Testis (tissue), 2 donors: Measurements from ENCODE around the gene MTUS2.

Experiments used
- POLR2A ChIP-seq: fragments of 450-650 bp; IDR thresholded peaks from one replicate; pipeline ENCODE4 v1.6.1; 2017; ENCODE audit warnings: antibody characterized with exemption, mild to moderate bottlenecking, moderate library complexity
- TF ChIP-seq, protein P1 (sequence below), 3 experiments: fragments of 450-650 bp in 2 of 3; fragments of 200-600 bp in 1 of 3; sonication (generic) in 1 of 3; IDR thresholded peaks; one replicate each; pipeline ENCODE4 v1.5.1; 2016 to 2019; ENCODE audit warnings: antibody characterized with exemption in 3 of 3, mild to moderate bottlenecking in 2 of 3, moderate library complexity in 1 of 3

DNA sequence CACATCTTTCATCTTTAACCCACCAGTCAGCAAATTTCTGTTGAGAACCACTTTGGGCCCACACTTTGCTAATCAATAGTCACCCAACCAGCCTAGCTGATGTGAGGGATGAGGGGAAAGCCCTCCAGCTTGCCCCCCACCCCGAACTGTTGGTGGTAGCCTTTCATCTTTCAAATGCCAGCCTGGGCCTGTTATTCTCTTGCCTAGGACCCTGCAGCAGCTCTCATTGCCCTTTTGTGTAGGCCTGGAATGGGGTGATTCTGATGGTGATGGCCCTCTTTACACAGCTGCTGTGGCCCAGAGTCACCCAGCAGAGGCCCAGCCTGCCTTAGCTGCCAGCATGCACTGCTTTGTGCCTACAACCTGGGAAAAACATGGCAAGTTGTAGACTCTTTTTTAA is 480.9 kb downstream of the MTUS2 start:
- TF ChIP-seq, protein P1, sequence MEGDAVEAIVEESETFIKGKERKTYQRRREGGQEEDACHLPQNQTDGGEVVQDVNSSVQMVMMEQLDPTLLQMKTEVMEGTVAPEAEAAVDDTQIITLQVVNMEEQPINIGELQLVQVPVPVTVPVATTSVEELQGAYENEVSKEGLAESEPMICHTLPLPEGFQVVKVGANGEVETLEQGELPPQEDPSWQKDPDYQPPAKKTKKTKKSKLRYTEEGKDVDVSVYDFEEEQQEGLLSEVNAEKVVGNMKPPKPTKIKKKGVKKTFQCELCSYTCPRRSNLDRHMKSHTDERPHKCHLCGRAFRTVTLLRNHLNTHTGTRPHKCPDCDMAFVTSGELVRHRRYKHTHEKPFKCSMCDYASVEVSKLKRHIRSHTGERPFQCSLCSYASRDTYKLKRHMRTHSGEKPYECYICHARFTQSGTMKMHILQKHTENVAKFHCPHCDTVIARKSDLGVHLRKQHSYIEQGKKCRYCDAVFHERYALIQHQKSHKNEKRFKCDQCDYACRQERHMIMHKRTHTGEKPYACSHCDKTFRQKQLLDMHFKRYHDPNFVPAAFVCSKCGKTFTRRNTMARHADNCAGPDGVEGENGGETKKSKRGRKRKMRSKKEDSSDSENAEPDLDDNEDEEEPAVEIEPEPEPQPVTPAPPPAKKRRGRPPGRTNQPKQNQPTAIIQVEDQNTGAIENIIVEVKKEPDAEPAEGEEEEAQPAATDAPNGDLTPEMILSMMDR (IDR thresholded peaks at IDR 0.05): no peak
- TF ChIP-seq POLR2A: no peak
